MM.1S (cell line): ENCODE results near the gene CRYM.

Experiments used
- CTCF ChIP-seq: fragments of 300-600 bp; sonication (generic); IDR thresholded peaks from 2 replicates; pipeline ENCODE4 v1.5.1; 2016; ENCODE audit warnings: antibody characterized with exemption, low read length, mixed read lengths
- EZH2 ChIP-seq: fragments of 300-600 bp; sonication (generic); optimal IDR thresholded peaks from 2 replicates; pipeline ENCODE3; 2017; ENCODE audit warnings: low read depth, mild to moderate bottlenecking, antibody characterized with exemption, low read length, mixed read lengths

GRCh38 chr16:21250072-21250923 lies 27.8 kb downstream of the CRYM start:
- TF ChIP-seq CTCF (no peak), EZH2 (no peak)
